Mucosa of rectum (tissue), 2 donors: ENCODE measurements around the gene CHRNA9.

Source experiments
- H3K27ac ChIP-seq, 2 donors: one replicate each; pipeline ENCODE4 v1.7.0; 2013; ENCODE audit warnings: inconsistent platforms in 2 of 2, low read depth in 2 of 2, low read length in 2 of 2
- H3K27me3 ChIP-seq, 2 donors: one replicate each; pipeline ENCODE4 v1.7.0; 2013; ENCODE audit warnings: low read length in 2 of 2; ENCODE audit not compliant: control insufficient read depth in 2 of 2, insufficient read depth in 2 of 2
- H3K36me3 ChIP-seq, 2 donors: one replicate each; pipeline ENCODE4 v1.7.0; 2013; ENCODE audit warnings: low read length in 2 of 2; ENCODE audit not compliant: control insufficient read depth in 2 of 2, insufficient read depth in 2 of 2
- H3K4me1 ChIP-seq, 2 donors: one replicate each; pipeline ENCODE4 v1.7.0; 2013; ENCODE audit warnings: low read length in 2 of 2, mild to moderate bottlenecking in 1 of 2; ENCODE audit not compliant: control insufficient read depth in 2 of 2, insufficient read depth in 2 of 2
- H3K4me3 ChIP-seq, 2 donors: one replicate each; pipeline ENCODE4 v1.7.0; 2013; ENCODE audit warnings: low read length in 2 of 2
- H3K9ac ChIP-seq, 2 donors: one replicate each; pipeline ENCODE4 v1.7.0; 2013; ENCODE audit warnings: low read length in 2 of 2, low read depth in 1 of 2, mild to moderate bottlenecking in 1 of 2
- H3K9me3 ChIP-seq, 2 donors: one replicate each; pipeline ENCODE4 v1.7.0; 2013; ENCODE audit warnings: low read length in 2 of 2; ENCODE audit not compliant: control insufficient read depth in 2 of 2
- donor health status: healthy.
- donor health status: Normal muscosa, but diverticular disease.

The CHRNA9 gene

GRCh38 chr4:40308528-40309122 is 26.5 kb upstream of the CHRNA9 start:
- H3K9ac ChIP-seq, result no peak overlapping the region
- H3K4me1 ChIP-seq, result peaks cover 11% of the 10 kb centered on the region in 2 donors
- peak overlapping the region in 1 of 2 donors; percentile 20 for H3K4me3 ChIP-seq
- H3K36me3 ChIP-seq, result no peaks in the 10 kb centered on the region
- H3K27me3 ChIP-seq, result no peaks in the 10 kb centered on the region
- H3K9me3 ChIP-seq, result no peaks in the 10 kb centered on the region
- peak overlapping the region; percentile 33 to 35 for H3K27ac ChIP-seq

- Histone ChIP-seq H3K4me3 (peak overlapping the region in 1 of 2 donors; percentile 32), H3K9ac (peak overlapping the region in 1 of 2 donors; percentile 5), H3K36me3 (no peaks in the 10 kb centered on the region), H3K27me3 (no peaks in the 10 kb centered on the region), H3K4me1 (peaks cover 11% of the 10 kb centered on the region in 2 donors), H3K27ac (peak overlapping the region in 1 of 2 donors; percentile 10), H3K9me3 (no peaks in the 10 kb centered on the region)
Observed at GRCh38 chr4:40309250-40309774, 25.8 kb upstream of the CHRNA9 start.

GRCh38 chr4:40310225-40310624 is 24.9 kb upstream of the CHRNA9 start:
- H3K27ac ChIP-seq, result no peak overlapping the region

GRCh38 chr4:40311811-40312346 is 23.3 kb upstream of the CHRNA9 start:
- no peak overlapping the region for H3K4me3 ChIP-seq
- H3K27ac ChIP-seq, result peak overlapping the region in 1 of 2 donors; percentile 9
- H3K36me3 ChIP-seq, result no peaks in the 10 kb centered on the region
- no peaks in the 10 kb centered on the region for H3K9me3 ChIP-seq
- no peak overlapping the region for H3K9ac ChIP-seq
- peaks cover 16% of the 10 kb centered on the region in 2 donors for H3K4me1 ChIP-seq
- H3K27me3 ChIP-seq, result no peaks in the 10 kb centered on the region

More at GRCh38 chr4:40310225-40310624, 24.9 kb upstream of the CHRNA9 start:
- peaks cover 11% of the 10 kb centered on the region in 2 donors for H3K4me1 ChIP-seq
- H3K9me3 ChIP-seq, result no peaks in the 10 kb centered on the region
- H3K36me3 ChIP-seq, result no peaks in the 10 kb centered on the region
- no peaks in the 10 kb centered on the region for H3K27me3 ChIP-seq
- no peak overlapping the region for H3K9ac ChIP-seq
- no peak overlapping the region for H3K4me3 ChIP-seq

- H3K36me3 ChIP-seq, result no peaks in the 10 kb centered on the region
- H3K27ac ChIP-seq, result no peak overlapping the region
- H3K4me1 ChIP-seq, result peaks cover 17% of the 10 kb centered on the region in 2 donors
- H3K27me3 ChIP-seq, result no peaks in the 10 kb centered on the region
- H3K4me3 ChIP-seq, result no peak overlapping the region
- H3K9me3 ChIP-seq, result no peaks in the 10 kb centered on the region
- H3K9ac ChIP-seq, result no peak overlapping the region
Observed at GRCh38 chr4:40314951-40315350, 20.2 kb upstream of the CHRNA9 start.

- peak overlapping the region; percentile 56 to 61 for H3K27ac ChIP-seq
- peaks cover 17% of the 10 kb centered on the region in 2 donors for H3K4me1 ChIP-seq
- H3K9ac ChIP-seq, result peak overlapping the region in 1 of 2 donors; percentile 44
- H3K36me3 ChIP-seq, result no peaks in the 10 kb centered on the region
- H3K4me3 ChIP-seq, result peak overlapping the region in 1 of 2 donors; percentile 28
- H3K27me3 ChIP-seq, result no peaks in the 10 kb centered on the region
- no peaks in the 10 kb centered on the region for H3K9me3 ChIP-seq
Observed at GRCh38 chr4:40316333-40316781, 18.8 kb upstream of the CHRNA9 start.

- Histone ChIP-seq H3K36me3 (no peaks in the 10 kb centered on the region), H3K9ac (peak overlapping the region; percentile 44 to 61), H3K9me3 (no peaks in the 10 kb centered on the region), H3K27me3 (no peaks in the 10 kb centered on the region), H3K4me3 (peak overlapping the region; percentile 57 to 78), H3K27ac (peak overlapping the region; percentile 56 to 61), H3K4me1 (peaks cover 13% of the 10 kb centered on the region in 2 donors)
Observed at GRCh38 chr4:40316782-40317635, 18.1 kb upstream of the CHRNA9 start.

GRCh38 chr4:40317916-40318658 is 17.0 kb upstream of the CHRNA9 start:
- H3K4me3 ChIP-seq, result no peak overlapping the region
- H3K36me3 ChIP-seq, result no peaks in the 10 kb centered on the region
- no peak overlapping the region for H3K27ac ChIP-seq
- no peak overlapping the region for H3K9ac ChIP-seq
- H3K27me3 ChIP-seq, result no peaks in the 10 kb centered on the region
- peaks cover 9 to 10% of the 10 kb centered on the region in 2 donors for H3K4me1 ChIP-seq
- no peaks in the 10 kb centered on the region for H3K9me3 ChIP-seq

GRCh38 chr4:40321574-40322275 is 13.4 kb upstream of the CHRNA9 start:
- no peaks in the 10 kb centered on the region for H3K9me3 ChIP-seq
- H3K4me3 ChIP-seq, result no peak overlapping the region
- no peaks in the 10 kb centered on the region for H3K27me3 ChIP-seq
- H3K4me1 ChIP-seq, result peaks cover 5 to 6% of the 10 kb centered on the region in 2 donors
- no peak overlapping the region for H3K9ac ChIP-seq
- no peaks in the 10 kb centered on the region for H3K36me3 ChIP-seq
- H3K27ac ChIP-seq, result no peak overlapping the region
